SW480 (cell line): Measurements from ENCODE around the gene TSHZ3.
A peak's percentile ranks its signal among the peaks of the same experiment; 100 is the strongest.

Experiments
- DNase-seq: peaks from one replicate; pipeline ENCODE4 v3.0.0-alpha.2; 2016; ENCODE audit warnings: low spot score

TSHZ3 gene

GRCh38 chr19:31354799-31355664 lies 5.8 kb upstream of the TSHZ3 start:
- DNase-seq, result no peak

DNA sequence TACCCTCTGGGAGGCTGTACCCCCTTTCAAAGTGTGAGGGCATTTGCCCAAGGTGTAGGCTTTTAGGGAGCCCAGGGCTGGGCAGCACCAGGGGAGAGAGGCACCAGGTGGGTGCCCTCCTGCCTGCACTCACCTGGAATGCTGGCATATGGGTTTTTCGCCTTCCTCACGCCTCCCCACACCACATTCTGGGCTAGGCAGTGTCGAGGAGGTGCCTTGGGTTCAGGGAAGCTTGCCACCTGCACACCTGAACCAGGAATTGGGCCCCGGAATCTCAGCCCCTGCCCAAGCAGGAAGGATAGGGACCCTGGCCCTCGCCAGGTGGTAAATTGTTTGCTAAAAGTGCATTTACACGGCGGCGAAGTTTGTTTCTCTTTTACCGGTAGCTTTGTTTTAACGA lies 5.1 kb upstream of the TSHZ3 start:
- no peak for DNase-seq

DNA sequence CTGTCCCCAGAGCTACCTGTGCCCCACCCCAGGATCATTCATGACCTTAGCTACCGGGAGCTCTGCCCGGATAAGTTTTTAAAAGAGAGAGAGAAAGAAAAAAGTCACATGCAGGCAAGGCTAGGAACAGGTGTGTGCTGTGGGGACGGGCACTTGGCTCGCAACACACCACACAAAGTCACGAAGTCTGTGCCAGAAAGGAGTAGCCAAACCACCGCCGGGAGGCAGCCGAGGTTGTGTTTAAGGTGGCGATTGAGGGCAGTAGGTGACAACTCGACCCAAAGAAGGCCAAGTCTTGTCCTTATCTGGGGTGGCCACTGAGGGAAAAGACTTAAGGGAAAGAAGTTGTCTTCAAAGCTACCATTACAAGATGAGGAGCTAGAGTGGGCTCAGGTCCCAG lies 4.6 kb upstream of the TSHZ3 start:
- no peak for DNase-seq

DNA sequence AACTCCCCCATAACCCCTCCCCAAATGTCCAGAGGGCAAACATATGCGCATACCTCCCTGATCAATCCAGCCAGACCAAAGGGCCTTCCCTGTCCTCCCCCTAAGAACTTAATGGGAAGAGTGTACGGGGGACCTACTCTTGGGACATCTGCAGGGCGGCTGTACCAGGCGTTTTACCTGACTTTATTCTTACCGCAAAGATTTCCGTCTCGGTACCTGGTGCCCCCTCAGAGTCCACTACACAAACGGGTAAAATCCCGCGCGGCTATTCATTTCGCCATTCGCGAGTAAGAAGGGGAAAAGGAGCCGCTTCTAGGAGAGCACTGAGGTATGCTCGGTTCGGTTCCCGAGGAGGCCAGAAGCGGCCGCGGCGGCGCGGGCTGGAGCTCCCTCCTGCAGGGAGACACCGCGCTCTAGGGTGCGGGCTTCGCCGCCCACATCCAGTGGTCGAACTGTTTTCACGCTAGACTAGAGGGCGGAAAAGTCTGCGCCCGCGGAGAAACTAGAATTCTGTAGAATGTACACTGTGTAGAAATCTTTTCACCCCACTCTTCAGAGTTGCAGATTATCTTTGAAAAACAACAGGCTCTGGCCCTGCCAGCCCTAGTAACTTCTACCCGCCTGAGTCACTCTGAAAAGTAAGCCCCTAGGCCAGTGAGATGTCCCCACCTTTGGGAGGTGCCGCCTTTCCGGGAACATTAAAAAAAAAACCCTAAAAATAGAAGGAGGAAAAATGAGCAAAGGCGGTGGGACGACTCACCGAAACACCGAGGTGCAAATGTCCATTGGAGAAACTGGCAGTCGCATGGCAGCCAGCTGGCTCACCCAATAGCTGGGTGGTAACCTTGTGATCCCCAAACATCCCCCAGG lies 3.8 kb upstream of the TSHZ3 start:
- DNase-seq, result no peak

GRCh38 chr19:31352296-31352781 lies 3.1 kb upstream of the TSHZ3 start:
- DNase-seq, result no peak

GRCh38 chr19:31351855-31352195 lies 2.6 kb upstream of the TSHZ3 start:
- DNase-seq, result no peak

DNA sequence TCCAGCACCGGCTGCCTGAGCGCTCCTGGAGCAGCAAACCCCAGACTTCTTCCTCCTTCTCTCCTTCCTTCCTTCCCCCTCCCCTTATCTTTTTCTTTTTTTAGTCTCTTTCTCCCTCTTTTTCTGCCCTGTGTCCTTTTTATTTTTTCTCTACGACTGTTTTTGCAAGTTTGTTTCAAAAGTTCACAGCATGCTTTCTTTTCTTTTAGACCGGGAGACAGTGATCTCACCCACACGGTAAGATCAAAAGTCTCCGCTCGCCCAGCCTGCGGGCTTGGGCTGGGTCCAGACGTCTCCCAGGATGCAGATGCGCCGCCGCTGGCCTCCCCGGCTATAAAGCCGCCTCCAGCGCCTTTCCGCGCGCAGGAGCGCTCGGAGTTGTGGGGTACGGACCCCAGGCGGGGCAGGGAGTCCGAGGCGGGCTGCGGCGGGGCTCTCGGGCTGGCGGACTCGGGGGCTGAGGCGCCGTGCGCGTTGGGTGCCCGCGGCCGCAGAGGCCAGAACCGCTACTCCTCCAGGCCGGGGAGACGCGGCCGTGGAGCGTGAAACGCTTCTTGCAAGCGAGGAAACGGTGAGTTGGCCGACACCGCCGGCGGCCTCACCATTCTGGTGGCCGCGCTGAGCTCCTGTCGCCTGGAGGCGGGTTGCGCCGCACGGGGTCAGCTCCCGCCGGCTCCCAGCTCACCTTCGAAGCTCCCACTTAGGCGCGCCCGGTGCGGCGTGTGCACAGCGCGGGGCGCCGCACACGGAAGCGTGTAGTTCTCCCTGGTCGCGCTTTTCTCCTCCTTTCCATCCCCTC lies 2.0 kb upstream of the TSHZ3 start:
- peak; percentile 28 for DNase-seq

GRCh38 chr19:31350693-31351055 lies 1.4 kb upstream of the TSHZ3 start:
- peak; percentile 53 for DNase-seq

GRCh38 chr19:31350033-31350692 lies 927 bp upstream of the TSHZ3 start:
- DNase-seq, result no peak

- no peak for DNase-seq
Measured at GRCh38 chr19:31348481-31349159, 616 bp downstream of the TSHZ3 start.

DNA sequence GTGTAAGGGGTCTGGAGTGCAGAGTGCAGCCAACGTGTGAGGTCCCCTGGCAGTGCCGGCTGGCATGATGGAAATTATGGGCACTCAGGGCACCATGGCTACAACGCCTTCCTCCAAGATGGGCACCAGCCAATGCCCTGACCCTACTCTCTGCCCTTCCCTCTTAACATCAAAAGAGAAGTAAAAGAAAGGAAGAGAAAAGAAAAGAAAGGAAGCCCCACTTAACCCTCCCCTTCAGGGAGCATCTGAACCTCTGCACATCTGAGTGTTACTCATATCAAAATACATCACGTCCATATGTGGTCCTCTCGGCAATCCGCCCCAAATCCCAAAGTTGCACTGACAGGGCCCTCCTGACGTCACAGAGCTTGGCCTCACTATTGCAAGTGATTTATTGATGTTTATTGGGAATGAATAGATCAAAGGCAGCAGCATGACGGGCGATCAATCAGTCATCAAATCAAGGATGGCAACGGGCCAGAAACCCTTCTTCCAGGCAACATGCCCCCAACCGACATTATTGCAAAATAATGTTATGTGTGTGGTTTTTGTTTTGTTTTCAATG lies 1.3 kb downstream of the TSHZ3 start:
- DNase-seq, result no peak

GRCh38 chr19:31347354-31347753 lies 1.9 kb downstream of the TSHZ3 start:
- no peak for DNase-seq

GRCh38 chr19:31346184-31347059 lies 2.8 kb downstream of the TSHZ3 start:
- DNase-seq, result no peak

- DNase-seq, result no peak
Measured at GRCh38 chr19:31344403-31344802, 4.8 kb downstream of the TSHZ3 start.

GRCh38 chr19:31342926-31343325 lies 6.3 kb downstream of the TSHZ3 start:
- DNase-seq, result no peak

GRCh38 chr19:31340042-31341025 lies 8.9 kb downstream of the TSHZ3 start:
- peak; percentile 93 for DNase-seq

DNA sequence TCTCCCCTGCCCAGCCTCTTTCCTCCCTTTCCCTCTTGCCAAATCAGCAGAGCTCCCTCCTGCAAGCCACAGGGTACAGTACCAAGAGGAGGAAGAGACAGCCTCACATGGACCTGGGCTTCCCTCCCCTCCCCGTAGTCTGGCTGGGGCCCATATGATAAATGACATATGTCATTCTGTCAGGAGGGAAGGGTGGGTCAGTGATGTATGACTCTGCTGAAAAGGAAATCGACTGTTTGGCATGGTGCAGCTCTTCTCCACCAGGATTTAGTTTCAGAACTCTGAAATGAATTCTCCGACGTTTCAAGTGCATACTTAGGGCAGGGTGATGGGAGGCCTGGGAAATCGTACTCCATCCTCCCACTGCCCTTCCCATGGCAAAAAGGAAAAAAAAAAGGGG lies 9.8 kb downstream of the TSHZ3 start:
- DNase-seq, result no peak

- DNase-seq, result no peak
Measured at GRCh38 chr19:31338069-31338776, 11.0 kb downstream of the TSHZ3 start.
